Sigmoid colon (tissue), 7 donors: ENCODE data around the gene COL5A1. TPM values are rescaled to one million over a fixed set of nuclear protein-coding genes. Genes with fewer than 3 reads are reported as not detected.

ENCODE experiments used
- DNase-seq: peaks from one replicate; pipeline ENCODE4 v3.0.0-alpha.2; 2019
- H3K27ac ChIP-seq, 4 donors: fragments of 200-600 bp; sonication (generic); one replicate each; pipeline ENCODE4 v1.5.1; 2016 to 2019; ENCODE audit warnings: mild to moderate bottlenecking in 1 of 4
- H3K27me3 ChIP-seq, 3 donors: fragments of 200-600 bp; sonication (generic); one replicate each; pipeline ENCODE4 v1.5.1; 2019; ENCODE audit warnings: mild to moderate bottlenecking in 1 of 3
- H3K36me3 ChIP-seq, 4 donors: fragments of 200-600 bp; sonication (generic); one replicate each; pipeline ENCODE4 v1.5.1; 2016 to 2019
- H3K4me1 ChIP-seq, 4 donors: fragments of 200-600 bp; sonication (generic); one replicate each; pipeline ENCODE4 v1.5.1; 2017 to 2019
- H3K4me3 ChIP-seq, 4 donors: fragments of 200-600 bp; sonication (generic); one replicate each; pipeline ENCODE4 v1.5.1; 2017 to 2019; ENCODE audit warnings: mild to moderate bottlenecking in 2 of 4, moderate library complexity in 1 of 4
- H3K9me3 ChIP-seq, 4 donors: fragments of 200-600 bp in 3 of 4; sonication (generic) in 3 of 4; one replicate each; pipeline versions ENCODE4 v1.5.1 to v1.6.1; 2013 to 2019
- CTCF ChIP-seq, 4 experiments: fragments of 450-650 bp in 3 of 4; fragments of 200-600 bp in 1 of 4; IDR thresholded peaks; one replicate each; pipeline ENCODE4 v1.5.1; 2016 to 2019; ENCODE audit warnings: antibody characterized with exemption in 4 of 4, mild to moderate bottlenecking in 3 of 4, moderate library complexity in 2 of 4
- EP300 ChIP-seq, 4 donors: sonication (generic); formaldehyde crosslinking; IDR thresholded peaks; one replicate each; pipeline ENCODE4 v1.6.1; 2017; ENCODE audit warnings: antibody characterized with exemption in 4 of 4
- POLR2A ChIP-seq, 2 donors: fragments of 450-650 bp; IDR thresholded peaks; one replicate each; pipeline ENCODE4 v1.6.1; 2016; ENCODE audit warnings: antibody characterized with exemption in 2 of 2, mild to moderate bottlenecking in 2 of 2, moderate library complexity in 2 of 2
- POLR2AphosphoS5 ChIP-seq, 4 donors: sonication (generic); formaldehyde crosslinking; IDR thresholded peaks; one replicate each; pipeline ENCODE4 v1.6.1; 2017; ENCODE audit warnings: antibody characterized with exemption in 4 of 4
- WGBS, 2 donors: extraction: QIAGEN DNeasy Blood & Tissue Kit; methylation state at CpG; one replicate each; pipeline ENCODE4 v1.1.7; 2013; 5-methylcytosine and 5-hydroxymethylcytosine counted together
- intact Hi-C: fragments of 100-400 bp; cut with DNase I; formaldehyde crosslinking; loops from one replicate; pipeline ENCODE4 v1.15.1; 2023
- polyA plus RNA-seq, 3 donors: library from polyadenylated mRNA; stranded (reverse); fragments of 200-250 nt; gene quantifications; one replicate each; pipeline ENCODE4 v1.2.3, GENCODE V29; 2013
- total RNA-seq, 4 donors: library from RNA; depleted of rRNA; stranded (reverse); fragments of >200 nt; gene quantifications; one replicate each; pipeline ENCODE4 v1.1.0, GENCODE V29; 2016
- donor health status: healthy with polysubstance abuse.
- donor health status: Bipolar disorder and iron deficiency.
- donor health status: healthy.

COL5A1 gene
- total and polyA plus RNA-seq, 7 donors = 4.2 to 168 (median 24.2) TPM

GRCh38 chr9:134633362-134634142, 8.1 kb upstream of the COL5A1 start:
- no peaks in the 10 kb centered on the region for H3K36me3 ChIP-seq
- intact Hi-C loops = no loop called here

GRCh38 chr9:134634176-134634575, 7.4 kb upstream of the COL5A1 start:
- Histone ChIP-seq H3K36me3 (no peaks in the 10 kb centered on the region), H3K27me3 (no peaks in the 10 kb centered on the region), H3K9me3 (no peaks in the 10 kb centered on the region), H3K4me1 (no peaks in the 10 kb centered on the region), H3K27ac (no peak overlapping the region), H3K4me3 (no peak overlapping the region)
- peak; percentile 50 for DNase-seq
- 85 to 90% methylated on average over 9 of the region's 9 CpGs for WGBS, 2 donors
- TF ChIP-seq POLR2AphosphoS5 (IDR thresholded peaks at IDR 0.05) (no peak), POLR2A (IDR thresholded peaks at IDR 0.05) (no peak), EP300 (IDR thresholded peaks at IDR 0.05) (no peak), CTCF (IDR thresholded peaks at IDR 0.05) (no peak)
- intact Hi-C loops = no loop called here

More at GRCh38 chr9:134633362-134634142, 8.1 kb upstream of the COL5A1 start:
- H3K27ac ChIP-seq = no peak overlapping the region
- 76 to 86% methylated on average over 16 of the region's 16 CpGs for WGBS, 2 donors
- TF ChIP-seq POLR2AphosphoS5 (IDR thresholded peaks at IDR 0.05) (no peak), POLR2A (IDR thresholded peaks at IDR 0.05) (no peak), CTCF (IDR thresholded peaks at IDR 0.05) (no peak), EP300 (IDR thresholded peaks at IDR 0.05) (no peak)
- DNase-seq = peak; percentile 58
- no peaks in the 10 kb centered on the region for H3K27me3 ChIP-seq
- no peak overlapping the region for H3K4me3 ChIP-seq
- H3K9me3 ChIP-seq = no peaks in the 10 kb centered on the region
- H3K4me1 ChIP-seq = no peaks in the 10 kb centered on the region

DNA sequence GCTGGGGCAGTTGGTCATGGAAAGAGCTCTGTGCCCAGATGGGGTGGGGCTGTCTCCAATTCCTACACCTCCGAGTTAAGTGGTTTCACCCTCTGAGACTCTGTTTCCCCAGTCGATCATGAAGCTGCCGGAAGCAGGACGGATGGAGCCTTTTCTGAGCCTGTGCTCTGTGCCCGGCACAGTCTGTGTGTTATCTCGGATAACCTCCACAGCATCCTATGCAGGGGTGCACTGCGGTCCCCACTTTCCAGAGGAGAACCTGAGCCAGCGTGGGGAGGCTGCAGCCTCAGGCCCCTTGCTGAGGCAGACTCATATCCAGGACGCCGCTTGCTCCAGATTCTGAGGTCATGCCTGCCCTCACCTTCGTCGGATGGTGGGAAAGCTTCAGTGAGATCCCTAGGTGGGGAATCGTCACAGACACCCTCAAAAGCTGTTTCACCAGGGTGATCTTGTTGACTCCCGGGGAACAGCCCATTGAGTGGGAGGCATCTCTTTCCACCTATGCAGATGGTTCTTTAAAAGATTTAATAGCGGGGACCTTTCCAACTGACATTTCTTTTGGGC, 6.9 kb upstream of the COL5A1 start:
- Histone ChIP-seq H3K27ac (no peak overlapping the region), H3K27me3 (no peaks in the 10 kb centered on the region), H3K9me3 (no peaks in the 10 kb centered on the region), H3K4me1 (no peaks in the 10 kb centered on the region), H3K36me3 (no peaks in the 10 kb centered on the region), H3K4me3 (no peak overlapping the region)
- TF ChIP-seq POLR2A (IDR thresholded peaks at IDR 0.05) = no peak
- no peak for TF ChIP-seq CTCF (IDR thresholded peaks at IDR 0.05)
- no peak for TF ChIP-seq EP300 (IDR thresholded peaks at IDR 0.05)
- TF ChIP-seq POLR2AphosphoS5 (IDR thresholded peaks at IDR 0.05) = no peak
- 86 to 94% methylated on average over 15 of the region's 15 CpGs for WGBS, 2 donors
- no peak for DNase-seq
- intact Hi-C loops = no loop called here

GRCh38 chr9:134635351-134636148, 6.1 kb upstream of the COL5A1 start:
- DNase-seq = peak; percentile 60
- Histone ChIP-seq H3K4me3 (no peak overlapping the region), H3K9me3 (no peaks in the 10 kb centered on the region), H3K36me3 (no peaks in the 10 kb centered on the region), H3K27ac (no peak overlapping the region), H3K27me3 (no peaks in the 10 kb centered on the region), H3K4me1 (peaks cover 0 to 2% (median under 1%) of the 10 kb centered on the region in 4 donors)
- intact Hi-C loops = no loop called here
- WGBS, 2 donors = 86 to 90% methylated on average over 17 of the region's 17 CpGs
- TF ChIP-seq EP300 (IDR thresholded peaks at IDR 0.05) (no peak), POLR2AphosphoS5 (IDR thresholded peaks at IDR 0.05) (no peak)

GRCh38 chr9:134636149-134636507, 5.5 kb upstream of the COL5A1 start:
- 88 to 94% methylated on average over 2 of the region's 2 CpGs for WGBS, 2 donors

More at GRCh38 chr9:134636149-134636507, 5.5 kb upstream of the COL5A1 start:
- no peaks in the 10 kb centered on the region for H3K36me3 ChIP-seq
- TF ChIP-seq POLR2A (IDR thresholded peaks at IDR 0.05) = no peak
- no peak for TF ChIP-seq CTCF (IDR thresholded peaks at IDR 0.05)
- no peak for TF ChIP-seq EP300 (IDR thresholded peaks at IDR 0.05)
- no peak for TF ChIP-seq POLR2AphosphoS5 (IDR thresholded peaks at IDR 0.05)
- intact Hi-C loops = no loop called here
- peaks cover 0 to 8% (median 6%) of the 10 kb centered on the region in 4 donors for H3K4me1 ChIP-seq
- no peaks in the 10 kb centered on the region for H3K27me3 ChIP-seq
- H3K9me3 ChIP-seq = no peaks in the 10 kb centered on the region
- peak; percentile 50 for DNase-seq
- no peak overlapping the region for H3K27ac ChIP-seq
- H3K4me3 ChIP-seq = no peak overlapping the region
